ENCODE measurements around the gene KLHL24.

DNA sequence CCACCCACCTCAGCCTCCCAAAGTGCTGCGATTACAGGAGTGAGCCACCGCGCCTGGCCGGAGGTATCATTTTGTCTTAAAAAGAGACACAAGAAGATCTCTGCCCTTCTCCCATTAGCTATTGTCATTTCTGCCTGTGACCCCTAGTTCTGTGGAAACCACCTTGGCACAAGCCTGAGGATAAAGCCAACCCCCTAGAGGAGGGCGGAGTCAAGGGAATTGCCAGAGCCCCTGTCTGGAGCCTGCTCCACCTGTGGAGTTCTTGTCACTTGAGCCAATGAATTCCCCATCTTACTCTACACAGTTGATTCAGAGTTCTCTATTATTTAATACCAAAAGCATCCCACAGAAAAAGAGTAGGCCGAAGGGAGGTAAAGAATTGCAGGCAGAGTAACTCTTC is 45.0 kb upstream of the KLHL24 start:
- TF ChIP-seq, protein P1, sequence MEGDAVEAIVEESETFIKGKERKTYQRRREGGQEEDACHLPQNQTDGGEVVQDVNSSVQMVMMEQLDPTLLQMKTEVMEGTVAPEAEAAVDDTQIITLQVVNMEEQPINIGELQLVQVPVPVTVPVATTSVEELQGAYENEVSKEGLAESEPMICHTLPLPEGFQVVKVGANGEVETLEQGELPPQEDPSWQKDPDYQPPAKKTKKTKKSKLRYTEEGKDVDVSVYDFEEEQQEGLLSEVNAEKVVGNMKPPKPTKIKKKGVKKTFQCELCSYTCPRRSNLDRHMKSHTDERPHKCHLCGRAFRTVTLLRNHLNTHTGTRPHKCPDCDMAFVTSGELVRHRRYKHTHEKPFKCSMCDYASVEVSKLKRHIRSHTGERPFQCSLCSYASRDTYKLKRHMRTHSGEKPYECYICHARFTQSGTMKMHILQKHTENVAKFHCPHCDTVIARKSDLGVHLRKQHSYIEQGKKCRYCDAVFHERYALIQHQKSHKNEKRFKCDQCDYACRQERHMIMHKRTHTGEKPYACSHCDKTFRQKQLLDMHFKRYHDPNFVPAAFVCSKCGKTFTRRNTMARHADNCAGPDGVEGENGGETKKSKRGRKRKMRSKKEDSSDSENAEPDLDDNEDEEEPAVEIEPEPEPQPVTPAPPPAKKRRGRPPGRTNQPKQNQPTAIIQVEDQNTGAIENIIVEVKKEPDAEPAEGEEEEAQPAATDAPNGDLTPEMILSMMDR (IDR thresholded peaks at IDR 0.05): no peak
- TF ChIP-seq POLR2A (IDR thresholded peaks at IDR 0.05): no peak
